Ishikawa (cell line): Measurements from ENCODE around the gene CERS6.

Experiments
- NFIC ChIP-seq: IDR thresholded peaks from 2 replicates; pipeline ENCODE4 v1.6.1; 2012
- RAD21 ChIP-seq: IDR thresholded peaks from 2 replicates; pipeline ENCODE4 v1.6.1; 2012; ENCODE audit warnings: low read depth
- TAF1 ChIP-seq: IDR thresholded peaks from 2 replicates; pipeline ENCODE4 v1.6.1; 2012; ENCODE audit warnings: low read depth, mild to moderate bottlenecking
- TEAD4 ChIP-seq: IDR thresholded peaks from 2 replicates; pipeline ENCODE4 v1.6.1; 2012
- TF ChIP-seq, protein P1 (sequence below): IDR thresholded peaks from 2 replicates; pipeline ENCODE4 v1.6.1; 2012

DNA sequence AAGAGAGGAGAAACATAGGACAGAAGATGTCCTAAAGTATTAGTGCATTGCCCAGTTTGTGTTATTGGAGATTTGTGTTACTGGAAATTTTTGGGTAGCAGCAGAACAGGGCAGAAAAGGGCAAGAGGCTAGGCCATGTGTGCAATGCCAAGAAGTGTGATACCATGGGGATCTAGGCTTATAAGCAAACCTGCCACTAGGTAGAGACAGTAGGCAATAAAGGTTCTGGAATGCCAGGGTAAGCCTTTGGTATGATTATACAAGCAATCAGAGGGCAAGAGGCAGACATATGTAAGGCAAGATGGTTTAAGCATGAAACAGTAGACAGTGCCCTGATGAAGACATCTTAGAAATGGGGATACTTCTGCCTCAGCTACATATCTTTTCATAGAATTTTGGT lies 12.3 kb upstream of the CERS6 start:
- TF ChIP-seq, protein P1, sequence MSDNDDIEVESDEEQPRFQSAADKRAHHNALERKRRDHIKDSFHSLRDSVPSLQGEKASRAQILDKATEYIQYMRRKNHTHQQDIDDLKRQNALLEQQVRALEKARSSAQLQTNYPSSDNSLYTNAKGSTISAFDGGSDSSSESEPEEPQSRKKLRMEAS, result no peak
- TF ChIP-seq RAD21 (peak; percentile 24), TAF1 (no peak), TEAD4 (no peak), NFIC (no peak)
